Bronchial epithelial cell (primary cell): Measurements from ENCODE around the gene ST6GALNAC4. TPM values are rescaled to one million over a fixed set of nuclear protein-coding genes. Genes with fewer than 3 reads are reported as not detected.
"Not testable (repeated sequence)": the region's sequence is repeated elsewhere in the genome, so short reads cannot be mapped to it uniquely, and the experiment has no call there.

Source experiments
- DNase-seq: peaks from one replicate; pipeline ENCODE4 v3.0.0-alpha.2; 2010; ENCODE audit warnings: low read depth
- FAIRE-seq: peaks from 2 replicates; lab custom pipeline; 2011; peaks lifted over from hg19 to GRCh38; lab: Jason Lieb, UNC
- H3K27me3 ChIP-seq: 2 replicates; pipeline ENCODE4 v1.5.1; 2011; ENCODE audit warnings: low read length; ENCODE audit not compliant: control insufficient read depth, insufficient read depth
- H3K36me3 ChIP-seq: 2 replicates; pipeline ENCODE4 v1.5.1; 2011; ENCODE audit warnings: low read length; ENCODE audit not compliant: control insufficient read depth, insufficient read depth
- H3K4me3 ChIP-seq: 2 replicates; pipeline ENCODE4 v1.5.1; 2011; ENCODE audit warnings: mild to moderate bottlenecking, low read depth, low read length, control low read depth
- total RNA-seq: library from RNA; depleted of rRNA; stranded (reverse); fragments of >200 nt; gene quantifications from 2 replicates; pipeline ENCODE4 v1.2.1, GENCODE V29; 2014
- TF ChIP-seq, protein P1 (sequence below): IDR thresholded peaks from 2 replicates; pipeline ENCODE4 v1.5.1; 2011; ENCODE audit warnings: mild to moderate bottlenecking, moderate library complexity, low read length, control low read depth, inconsistent platforms; ENCODE audit not compliant: insufficient read depth, severe bottlenecking

The ST6GALNAC4 gene
- total RNA-seq, 1 donor from 2014 or later, result 21.3 TPM

DNA sequence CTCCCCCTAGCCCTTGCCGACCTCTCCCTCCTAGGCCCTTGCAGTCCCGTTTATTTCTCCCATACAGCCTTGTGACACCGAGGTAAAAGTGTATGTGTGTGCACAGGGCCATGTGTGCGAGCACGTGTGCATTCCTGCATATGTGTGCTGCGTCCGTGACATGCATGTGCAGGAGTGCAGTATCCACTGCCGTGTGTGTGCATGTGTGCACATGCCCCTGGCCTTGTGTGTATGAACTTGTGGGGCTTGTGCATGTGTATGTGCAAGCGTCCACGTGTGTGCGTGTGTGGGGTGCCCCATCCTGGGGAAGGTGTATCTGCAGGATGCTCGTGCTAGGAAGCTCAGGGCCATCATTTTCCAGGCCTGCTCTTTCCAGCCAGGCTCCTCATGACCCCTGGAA lies 46.0 kb downstream of the ST6GALNAC4 start:
- DNase-seq, result no peak
- FAIRE-seq, result no peak
- H3K27me3 ChIP-seq, result no peaks in the 10 kb centered on the region
- TF ChIP-seq, protein P1, sequence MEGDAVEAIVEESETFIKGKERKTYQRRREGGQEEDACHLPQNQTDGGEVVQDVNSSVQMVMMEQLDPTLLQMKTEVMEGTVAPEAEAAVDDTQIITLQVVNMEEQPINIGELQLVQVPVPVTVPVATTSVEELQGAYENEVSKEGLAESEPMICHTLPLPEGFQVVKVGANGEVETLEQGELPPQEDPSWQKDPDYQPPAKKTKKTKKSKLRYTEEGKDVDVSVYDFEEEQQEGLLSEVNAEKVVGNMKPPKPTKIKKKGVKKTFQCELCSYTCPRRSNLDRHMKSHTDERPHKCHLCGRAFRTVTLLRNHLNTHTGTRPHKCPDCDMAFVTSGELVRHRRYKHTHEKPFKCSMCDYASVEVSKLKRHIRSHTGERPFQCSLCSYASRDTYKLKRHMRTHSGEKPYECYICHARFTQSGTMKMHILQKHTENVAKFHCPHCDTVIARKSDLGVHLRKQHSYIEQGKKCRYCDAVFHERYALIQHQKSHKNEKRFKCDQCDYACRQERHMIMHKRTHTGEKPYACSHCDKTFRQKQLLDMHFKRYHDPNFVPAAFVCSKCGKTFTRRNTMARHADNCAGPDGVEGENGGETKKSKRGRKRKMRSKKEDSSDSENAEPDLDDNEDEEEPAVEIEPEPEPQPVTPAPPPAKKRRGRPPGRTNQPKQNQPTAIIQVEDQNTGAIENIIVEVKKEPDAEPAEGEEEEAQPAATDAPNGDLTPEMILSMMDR, result no peak
- no peak overlapping the region for H3K4me3 ChIP-seq
- peaks cover 8% of the 10 kb centered on the region for H3K36me3 ChIP-seq

DNA sequence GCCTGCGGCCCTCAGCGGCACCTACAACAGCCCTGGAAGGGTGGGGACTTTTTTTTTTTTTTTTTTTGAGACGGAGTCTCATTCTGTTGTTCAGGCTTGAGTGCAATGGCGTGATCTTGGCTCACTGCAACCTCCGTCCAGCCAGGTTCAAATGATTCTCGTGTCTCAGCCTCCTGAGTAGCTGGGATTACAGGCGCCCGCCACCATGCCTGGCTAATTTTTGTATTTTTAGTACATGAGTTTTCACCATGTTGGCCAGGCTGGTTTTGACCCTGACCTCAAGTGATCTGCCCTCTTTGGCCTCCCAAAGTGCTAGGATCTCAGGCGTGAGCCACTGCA lies 46.7 kb downstream of the ST6GALNAC4 start:
- not testable (repeated sequence) for FAIRE-seq, H3K4me3 ChIP-seq, H3K36me3 ChIP-seq, H3K27me3 ChIP-seq, DNase-seq

DNA sequence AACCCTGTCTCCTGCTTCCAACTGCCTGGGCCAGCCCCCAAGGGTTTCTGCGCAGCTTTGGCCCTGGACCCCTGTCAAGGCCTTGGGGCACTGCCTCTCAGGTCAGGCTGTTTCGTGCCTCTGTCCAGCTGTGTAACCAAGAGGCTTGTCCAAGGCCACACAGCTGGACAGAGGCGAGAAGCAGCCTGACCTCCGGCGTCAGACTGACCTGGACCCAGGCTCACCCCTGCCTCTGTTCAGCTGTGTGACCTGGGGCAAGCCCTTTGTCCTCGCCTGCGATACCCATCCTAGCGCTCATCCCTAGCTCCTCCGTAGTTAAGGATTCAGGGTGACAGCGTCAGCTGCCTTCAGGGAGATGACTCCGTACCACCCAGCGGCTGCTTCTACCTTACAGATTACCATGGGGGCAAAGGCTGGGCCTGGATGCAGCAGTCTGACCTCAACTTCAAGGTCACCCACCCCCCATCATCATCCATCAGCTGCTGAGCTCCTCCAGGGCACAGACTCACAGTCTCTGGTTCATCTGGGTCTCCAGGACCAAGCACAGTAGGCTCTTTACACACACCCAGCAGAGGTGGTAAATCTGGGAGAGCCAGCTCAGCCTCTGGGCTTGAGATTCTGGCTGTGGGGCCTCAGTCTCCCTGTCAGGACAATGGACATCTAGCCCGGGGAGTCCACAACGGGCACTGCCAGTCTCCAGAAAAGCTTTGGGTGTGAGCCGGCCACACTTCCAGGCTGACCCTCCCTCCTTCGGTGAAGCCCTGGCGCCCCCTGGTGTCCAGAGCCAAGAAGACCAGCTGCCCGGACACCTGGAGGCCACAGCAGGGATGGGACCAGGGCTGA lies 47.3 kb downstream of the ST6GALNAC4 start:
- DNase-seq, result peak; percentile 54
- no peak for FAIRE-seq
- Histone ChIP-seq H3K4me3 (no peak overlapping the region), H3K36me3 (peaks cover 8% of the 10 kb centered on the region), H3K27me3 (no peaks in the 10 kb centered on the region)
- TF ChIP-seq, protein P1, result peak; percentile 93

DNA sequence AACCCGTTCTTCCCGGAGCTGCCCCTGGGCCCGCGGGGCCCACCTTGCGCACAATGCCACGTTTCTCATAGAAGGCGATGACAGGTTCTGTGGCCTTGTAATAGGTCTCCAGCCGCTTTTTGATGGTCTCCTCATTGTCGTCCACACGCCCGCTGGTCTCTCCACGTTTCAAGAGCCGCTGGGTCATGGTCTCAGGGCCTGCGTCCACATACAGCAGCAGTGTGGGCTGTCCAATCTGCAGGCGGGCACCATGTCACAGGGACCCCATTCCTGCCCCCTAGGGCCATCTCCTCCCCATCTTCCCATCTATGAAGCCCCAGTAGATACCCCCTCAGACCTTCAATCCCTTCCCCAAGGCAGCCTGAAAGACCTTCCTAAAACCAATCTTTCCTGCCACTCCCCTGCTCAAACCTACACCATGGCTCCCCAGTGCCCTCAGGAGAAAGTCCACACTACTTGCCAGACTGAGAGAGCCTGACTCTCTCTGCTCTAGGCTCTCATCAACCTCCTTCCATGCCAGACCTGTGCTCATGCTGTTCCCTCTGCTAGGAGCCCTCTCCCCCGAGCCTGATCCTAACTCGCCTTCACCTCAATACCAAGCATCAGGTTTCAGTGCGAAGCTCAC lies 48.5 kb downstream of the ST6GALNAC4 start:
- Histone ChIP-seq H3K4me3 (no peak overlapping the region), H3K36me3 (peaks cover 8% of the 10 kb centered on the region), H3K27me3 (no peaks in the 10 kb centered on the region)
- DNase-seq (no peak), FAIRE-seq (no peak)
- TF ChIP-seq, protein P1, result no peak

DNA sequence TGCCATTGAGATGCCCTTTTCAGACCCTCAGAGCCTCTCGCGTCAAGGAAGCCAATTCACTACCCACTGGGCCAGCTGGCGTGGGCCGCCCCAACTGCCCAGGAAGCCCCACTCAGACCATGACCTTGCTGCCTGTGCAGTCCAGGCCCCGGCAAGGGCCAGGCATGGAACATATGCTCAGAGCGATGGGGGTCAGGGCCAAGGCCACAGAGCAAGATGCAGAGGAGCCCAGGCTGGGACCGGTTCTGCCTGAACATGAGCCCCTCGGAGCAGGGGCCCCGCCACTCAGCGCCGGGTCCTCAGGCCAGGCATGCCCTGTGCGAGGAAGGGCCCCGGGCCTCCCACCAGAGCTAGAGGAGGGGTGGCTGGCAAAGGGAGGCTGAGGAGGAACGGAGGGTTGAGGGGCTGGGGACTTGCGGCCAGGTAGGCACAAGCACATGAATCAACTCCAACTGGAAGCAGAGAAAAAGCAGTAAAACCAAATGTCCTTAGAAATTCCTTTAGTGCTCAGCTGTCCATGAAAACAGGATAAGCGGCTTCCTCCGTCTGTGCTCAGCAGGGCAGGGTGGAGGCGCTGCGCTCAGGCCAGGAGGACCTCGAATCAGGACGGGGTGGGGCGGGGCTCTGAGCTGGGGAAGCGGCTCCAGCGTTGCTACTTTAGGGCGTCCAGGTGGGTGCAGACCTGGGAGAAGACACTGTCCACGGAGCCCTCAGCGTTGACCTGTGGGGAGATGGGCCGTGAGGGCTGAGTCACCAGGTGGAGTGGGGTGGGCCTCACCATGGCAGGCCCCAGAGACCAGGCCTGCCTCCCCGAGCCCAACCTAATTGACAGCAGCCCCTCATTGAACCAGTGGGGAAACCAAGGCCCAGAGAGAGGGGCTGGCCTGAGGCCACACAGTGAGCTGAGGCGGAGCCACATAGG lies 49.2 kb downstream of the ST6GALNAC4 start:
- FAIRE-seq, result no peak

More for the DNA sequence above, 49.2 kb downstream of the ST6GALNAC4 start:
- TF ChIP-seq, protein P1, result no peak
- Histone ChIP-seq H3K36me3 (peaks cover 5% of the 10 kb centered on the region), H3K27me3 (no peaks in the 10 kb centered on the region), H3K4me3 (no peak overlapping the region)
- DNase-seq, result no peak
